Mononuclear cell (primary cell): ENCODE results near the gene DDX24. TPM values are rescaled to one million over a fixed set of nuclear protein-coding genes. Genes with fewer than 3 reads are reported as not detected.

Experiments used
- H3K27me3 ChIP-seq: 2 replicates; pipeline ENCODE4 v1.6.0; 2011; ENCODE audit warnings: low read length, control low read depth; ENCODE audit not compliant: insufficient read depth
- H3K4me1 ChIP-seq: 2 replicates; pipeline ENCODE4 v1.5.1; 2011; ENCODE audit warnings: mild to moderate bottlenecking, low read length, control low read depth; ENCODE audit not compliant: insufficient read depth
- H3K4me3 ChIP-seq: 2 replicates; pipeline ENCODE4 v1.5.1; 2011; ENCODE audit warnings: mild to moderate bottlenecking, low read length, moderate library complexity
- H3K9me3 ChIP-seq: 2 replicates; pipeline ENCODE4 v1.5.1; 2011; ENCODE audit warnings: low read depth, mild to moderate bottlenecking, control low read depth, low read length
- total RNA-seq: library from RNA; depleted of rRNA; stranded (reverse); fragments of >200 nt; gene quantifications from one replicate; pipeline ENCODE4 v1.2.3, GENCODE V29; 2012

The DDX24 gene
- total RNA-seq, 1 donor = 319 TPM

- Histone ChIP-seq H3K27me3 (peaks cover 2% of the 10 kb centered on the region), H3K9me3 (no peaks in the 10 kb centered on the region), H3K4me1 (peaks cover 9% of the 10 kb centered on the region), H3K4me3 (no peak overlapping the region)
These were observed 70.4 kb downstream of the DDX24 start for GRCh38 chr14:94010625-94011024.

- H3K4me3 ChIP-seq = no peak overlapping the region
- H3K4me1 ChIP-seq = peaks cover 9% of the 10 kb centered on the region
- no peaks in the 10 kb centered on the region for H3K9me3 ChIP-seq
These were observed 71.2 kb downstream of the DDX24 start for GRCh38 chr14:94009767-94010166.

DNA sequence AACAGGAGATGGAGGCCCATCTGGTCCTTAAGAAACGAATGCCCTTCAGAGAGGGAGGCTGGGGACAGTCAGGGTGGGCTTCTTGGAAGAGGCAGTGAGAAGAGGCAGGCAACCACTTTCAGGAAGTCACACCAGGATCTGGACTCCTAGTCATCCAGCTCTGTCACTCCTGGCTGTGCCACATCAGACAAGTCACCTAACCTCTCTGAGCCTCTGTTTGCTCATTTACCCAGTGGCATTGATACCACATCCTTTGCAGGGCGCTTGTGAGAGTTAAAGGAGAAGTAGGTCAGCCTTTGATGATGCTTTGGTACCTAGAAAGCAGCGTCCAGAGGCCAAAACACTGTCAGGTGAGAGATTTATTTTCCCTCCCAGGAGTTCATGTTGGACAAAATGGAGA is 72.8 kb downstream of the DDX24 start:
- peaks cover 3% of the 10 kb centered on the region for H3K27me3 ChIP-seq
- no peaks in the 10 kb centered on the region for H3K9me3 ChIP-seq
- peaks cover 9% of the 10 kb centered on the region for H3K4me1 ChIP-seq
- H3K4me3 ChIP-seq = no peak overlapping the region

More at GRCh38 chr14:94009767-94010166, 71.2 kb downstream of the DDX24 start:
- H3K27me3 ChIP-seq = peaks cover 3% of the 10 kb centered on the region

DNA sequence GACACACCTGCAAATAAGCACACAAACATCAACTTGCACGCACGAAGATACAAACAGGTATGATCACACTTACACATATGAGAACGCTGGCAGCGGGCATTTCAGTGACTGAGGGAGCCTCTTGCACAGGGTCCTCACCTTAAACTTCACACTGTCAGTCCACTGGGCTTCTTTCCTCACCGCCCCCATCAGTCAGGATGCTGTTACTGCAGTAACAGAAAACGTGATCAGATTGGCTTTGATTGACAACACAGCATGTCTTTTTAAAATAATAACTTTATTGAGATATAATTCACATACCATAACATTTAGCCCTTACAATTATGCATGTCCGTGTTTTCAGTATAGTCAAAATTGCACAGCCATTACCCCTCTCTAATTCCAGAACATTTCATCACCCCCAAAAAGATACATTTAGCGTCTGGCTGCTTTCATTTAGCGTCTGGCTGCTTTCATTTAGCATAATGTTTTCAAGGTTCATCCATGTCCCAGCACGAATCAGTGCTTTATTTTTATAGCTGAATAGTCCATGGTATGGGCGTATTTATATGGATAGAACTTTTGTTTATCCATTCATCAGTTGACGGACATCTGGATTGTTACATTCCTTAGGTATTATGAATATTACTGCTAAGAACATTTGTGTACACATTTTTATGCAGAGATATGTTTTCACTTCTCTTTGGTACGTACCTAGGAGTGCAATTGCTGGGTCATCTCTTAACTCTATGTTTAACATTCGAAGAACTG is 75.5 kb downstream of the DDX24 start:
- Histone ChIP-seq H3K27me3 (peaks cover 3% of the 10 kb centered on the region), H3K9me3 (no peaks in the 10 kb centered on the region), H3K4me1 (peaks cover 6% of the 10 kb centered on the region), H3K4me3 (no peak overlapping the region)

GRCh38 chr14:94004015-94004414 is 77.0 kb downstream of the DDX24 start:
- Histone ChIP-seq H3K27me3 (peaks cover 3% of the 10 kb centered on the region), H3K9me3 (no peaks in the 10 kb centered on the region), H3K4me3 (no peak overlapping the region), H3K4me1 (peaks cover 6% of the 10 kb centered on the region)

- H3K4me1 ChIP-seq = peaks cover 6% of the 10 kb centered on the region
- H3K9me3 ChIP-seq = no peaks in the 10 kb centered on the region
- H3K4me3 ChIP-seq = no peak overlapping the region
- H3K27me3 ChIP-seq = peaks cover 3% of the 10 kb centered on the region
These were observed 77.6 kb downstream of the DDX24 start for GRCh38 chr14:94003397-94003796.

DNA sequence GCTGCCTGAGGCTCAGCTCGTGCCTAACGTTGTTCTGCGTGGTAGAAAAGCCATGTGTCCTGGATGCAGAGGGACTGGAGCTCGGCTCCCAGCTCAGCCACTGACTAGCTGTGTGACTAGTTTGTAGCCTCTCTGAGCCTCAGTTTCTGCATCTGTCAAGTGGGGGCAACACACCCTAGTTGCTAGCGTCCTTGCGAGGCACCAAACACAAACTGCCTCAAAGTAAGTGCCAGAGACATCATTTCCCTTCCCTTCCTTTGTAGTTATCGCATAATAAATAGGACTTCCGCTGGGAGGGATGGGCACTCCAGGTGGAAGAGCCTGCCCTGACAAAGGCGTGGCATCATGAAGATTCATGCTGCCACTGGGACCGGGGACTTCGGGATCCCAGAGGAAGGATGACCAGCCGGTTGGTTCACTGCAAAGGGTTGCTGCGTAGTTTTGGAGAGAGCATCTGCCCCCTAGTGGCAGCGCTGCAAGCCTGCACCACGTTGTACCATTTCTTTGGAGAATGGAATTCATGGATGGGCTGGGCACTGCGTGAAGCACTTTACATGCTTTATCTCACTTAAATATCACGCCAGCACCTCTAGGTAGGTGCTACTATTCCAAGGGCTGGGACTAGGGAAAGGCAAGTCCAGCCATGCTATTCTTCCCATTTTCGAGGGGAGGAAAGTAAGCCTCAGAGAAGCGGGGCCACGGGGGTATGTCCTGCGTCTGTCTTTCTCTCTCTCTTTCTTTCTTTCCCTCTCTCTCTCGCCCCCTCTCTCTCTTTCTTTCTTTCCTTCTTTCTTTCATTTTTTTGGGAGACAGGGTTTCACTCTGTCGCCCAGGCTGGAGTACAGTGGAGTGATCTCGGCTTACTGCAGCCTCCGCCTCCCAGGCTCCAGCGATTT is 79.3 kb downstream of the DDX24 start:
- peaks cover 3% of the 10 kb centered on the region for H3K27me3 ChIP-seq
- no peaks in the 10 kb centered on the region for H3K9me3 ChIP-seq
- H3K4me3 ChIP-seq = no peak overlapping the region
- H3K4me1 ChIP-seq = peaks cover 6% of the 10 kb centered on the region

DNA sequence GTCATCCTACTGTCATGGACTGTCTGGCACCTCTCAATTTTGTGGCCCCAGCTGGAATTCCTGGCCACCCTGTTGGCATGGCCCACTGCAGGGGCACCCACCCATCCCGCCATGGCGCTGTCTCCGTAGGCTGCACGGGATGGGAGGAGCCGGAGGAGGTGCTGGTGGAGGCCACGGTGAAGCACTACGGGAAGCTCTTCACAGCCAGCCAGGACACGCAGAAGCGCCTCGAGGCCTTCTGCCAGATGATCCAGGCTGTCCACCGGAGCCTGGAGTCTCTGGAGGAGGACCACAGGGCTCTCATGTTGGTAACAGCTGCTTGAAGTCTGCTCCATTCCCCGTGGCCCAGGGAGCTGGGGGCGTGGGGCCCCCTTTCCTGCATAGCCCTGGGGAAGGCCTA is 80.0 kb downstream of the DDX24 start:
- Histone ChIP-seq H3K4me1 (peaks cover 6% of the 10 kb centered on the region), H3K9me3 (no peaks in the 10 kb centered on the region), H3K4me3 (no peak overlapping the region), H3K27me3 (peaks cover 3% of the 10 kb centered on the region)

DNA sequence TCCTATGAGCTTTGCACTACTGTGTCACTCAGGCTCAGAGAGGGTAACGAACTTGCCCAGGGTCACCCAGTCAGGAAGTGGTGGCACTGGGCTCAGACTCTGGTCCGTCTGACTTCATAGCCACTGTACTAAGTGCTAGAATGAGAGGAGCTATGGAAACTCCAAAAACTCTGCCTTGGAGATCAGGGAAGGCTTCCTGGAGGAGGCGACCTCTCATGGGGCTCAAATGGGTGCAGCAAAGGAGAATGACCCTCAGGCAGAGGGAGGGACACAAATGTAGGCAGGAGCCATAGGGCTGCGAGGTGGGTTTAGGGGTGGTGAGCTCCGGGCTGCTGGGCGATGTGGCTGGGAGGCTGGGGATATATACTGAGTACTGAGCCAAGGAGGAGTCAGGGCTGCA is 80.7 kb downstream of the DDX24 start:
- H3K27me3 ChIP-seq = no peaks in the 10 kb centered on the region
- H3K4me3 ChIP-seq = no peak overlapping the region
- peaks cover 6% of the 10 kb centered on the region for H3K4me1 ChIP-seq
- H3K9me3 ChIP-seq = no peaks in the 10 kb centered on the region

- H3K4me3 ChIP-seq = no peak overlapping the region
- H3K27me3 ChIP-seq = no peaks in the 10 kb centered on the region
- H3K9me3 ChIP-seq = no peaks in the 10 kb centered on the region
- H3K4me1 ChIP-seq = peaks cover 6% of the 10 kb centered on the region
These were observed 81.4 kb downstream of the DDX24 start for GRCh38 chr14:93999573-93999972.

GRCh38 chr14:93998871-93999403 is 82.1 kb downstream of the DDX24 start:
- no peak overlapping the region for H3K4me3 ChIP-seq
- H3K27me3 ChIP-seq = no peaks in the 10 kb centered on the region
- peaks cover 6% of the 10 kb centered on the region for H3K4me1 ChIP-seq
- no peaks in the 10 kb centered on the region for H3K9me3 ChIP-seq

Other genes with a start within 250 kb of the DDX24 start
- not detected for gene FAM181A, start 153.9 kb downstream of the DDX24 start, total RNA-seq
- 2.0 TPM for gene ASB2, start 104.6 kb downstream of the DDX24 start, total RNA-seq
- gene CCDC197, start 83.9 kb downstream of the DDX24 start, total RNA-seq = not detected
- 0.10 TPM for gene OTUB2, start 54.9 kb downstream of the DDX24 start, total RNA-seq
- 1.0 TPM for gene IFI27L1, start 108 bp upstream of the DDX24 start, total RNA-seq
- 0.84 TPM for gene IFI27, start 29.5 kb upstream of the DDX24 start, total RNA-seq
- gene IFI27L2, start 48.4 kb upstream of the DDX24 start, total RNA-seq = 23.9 TPM
- 0.84 TPM for gene PPP4R4, start 93.1 kb upstream of the DDX24 start, total RNA-seq
- not detected for gene SERPINA10, start 212.1 kb upstream of the DDX24 start, total RNA-seq
- gene SERPINA6, start 242.1 kb upstream of the DDX24 start, total RNA-seq = not detected